Measurements from ENCODE around the gene PAM16.

Gene PAM16

DNA sequence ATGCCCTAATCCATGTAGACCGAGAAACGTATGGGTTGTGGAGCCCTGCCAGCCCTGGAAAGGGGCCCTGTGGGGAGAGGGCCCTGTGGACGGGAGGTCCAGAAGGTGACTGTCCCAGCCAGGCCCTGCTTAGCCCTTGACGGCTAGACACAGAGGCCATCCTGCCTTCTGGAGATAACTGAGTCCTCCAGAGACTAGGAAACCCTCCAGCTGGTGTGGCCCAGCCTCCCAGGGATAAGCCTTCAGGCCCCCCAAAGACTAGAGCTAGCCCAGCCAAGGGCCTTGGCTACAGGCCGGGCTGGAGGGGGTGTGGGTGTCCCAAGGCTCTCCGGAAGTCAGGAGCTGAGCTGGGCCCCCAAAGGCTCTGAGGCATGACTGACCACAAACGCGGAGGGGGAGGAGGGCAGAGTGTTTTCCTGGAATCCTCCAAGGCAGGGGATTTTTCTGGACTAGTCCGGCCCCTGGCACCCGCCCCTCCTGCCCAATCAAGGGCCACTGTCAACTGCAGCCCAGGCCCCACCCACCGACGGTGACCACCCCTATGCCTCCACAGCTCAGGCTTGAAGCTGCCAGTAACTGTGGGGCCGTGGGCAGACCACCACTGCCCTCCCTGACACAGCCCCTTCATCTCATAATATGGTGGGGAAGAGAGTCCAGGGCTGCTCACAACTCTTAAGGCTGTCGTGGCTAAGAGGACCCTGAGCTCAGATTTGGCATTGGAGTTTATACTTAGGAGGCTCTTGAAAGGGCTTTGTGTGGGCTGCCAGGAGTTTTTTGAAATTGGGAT lies 19.6 kb upstream of the PAM16 start:
- DNase-seq, result no peak

DNA sequence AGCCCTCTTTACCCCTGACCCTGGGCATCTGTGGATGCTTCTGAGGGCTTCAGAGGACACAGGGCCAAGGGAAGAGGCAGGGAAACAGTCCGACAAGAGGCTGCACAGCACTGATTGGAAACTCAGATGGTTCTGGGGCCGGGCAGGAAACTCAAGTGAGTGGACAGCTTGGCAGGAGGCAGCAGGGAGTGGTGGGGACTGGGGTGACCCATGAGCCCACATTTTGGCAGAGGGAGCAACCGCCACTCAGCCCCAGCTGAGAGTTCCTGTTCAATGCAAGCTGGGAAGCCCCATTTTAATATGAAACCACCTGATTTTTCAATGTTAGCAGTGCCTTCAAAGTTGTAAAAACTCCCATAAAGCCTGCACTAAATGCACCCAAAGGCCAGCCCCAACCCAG lies 19.0 kb upstream of the PAM16 start:
- DNase-seq, result no peak

DNA sequence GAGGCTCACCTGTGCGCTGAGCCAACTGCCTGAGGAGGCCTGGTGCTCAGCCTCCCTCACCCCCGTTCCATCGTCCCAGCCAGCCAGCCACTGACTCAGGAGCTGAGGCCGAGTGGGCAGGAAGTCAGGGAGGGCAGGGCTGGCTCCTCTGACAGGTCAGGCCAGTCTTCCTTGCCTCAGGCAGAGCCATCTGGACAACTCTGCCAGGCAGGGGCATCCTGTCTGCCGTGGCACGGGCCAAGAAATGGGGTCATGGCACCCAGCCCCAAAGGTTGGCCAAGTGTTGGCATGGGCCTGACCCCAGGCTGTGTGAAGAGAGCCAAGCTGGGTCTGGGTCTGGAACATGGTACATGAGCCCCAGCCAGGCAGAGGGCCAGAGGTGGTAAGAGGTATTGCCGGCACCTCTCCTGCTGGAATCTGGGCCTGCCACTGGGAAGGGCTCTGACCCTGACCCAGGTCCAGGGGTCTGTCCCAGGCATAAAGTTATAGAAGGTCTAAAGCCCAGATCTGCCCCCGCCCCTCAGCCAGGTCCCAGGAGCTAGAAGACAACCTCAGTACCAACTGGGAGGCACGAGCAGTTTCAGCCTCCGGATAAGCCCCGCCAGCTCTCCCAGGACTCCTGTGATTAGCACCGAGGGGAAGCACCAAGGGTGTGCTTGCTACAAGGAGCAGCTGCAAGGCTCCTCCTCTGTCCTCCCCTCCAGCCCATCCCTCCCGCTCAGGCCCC lies 18.0 kb upstream of the PAM16 start:
- DNase-seq, result no peak

DNA sequence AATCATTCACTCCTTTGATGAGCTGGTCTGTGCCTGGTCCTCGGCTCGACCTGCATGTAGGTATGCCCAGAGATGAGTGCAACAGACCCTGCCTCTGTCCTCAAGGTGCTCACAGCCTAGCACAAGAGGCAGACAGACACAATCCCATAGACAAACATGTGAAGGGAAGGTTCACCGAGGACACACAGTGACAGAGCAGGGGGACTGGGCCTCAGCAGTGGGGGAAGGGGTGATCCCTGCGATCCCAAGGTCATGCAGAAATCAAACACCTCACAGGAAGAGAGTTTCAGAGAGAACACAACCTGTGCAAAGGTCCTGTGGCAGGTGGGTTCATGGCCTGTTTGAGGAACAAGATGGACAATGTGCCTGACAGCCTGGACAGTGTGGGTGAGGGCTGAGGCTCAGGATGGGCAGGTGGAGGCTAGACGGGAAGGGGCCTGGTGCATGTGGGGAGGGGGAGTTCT lies 16.3 kb upstream of the PAM16 start:
- no peak for DNase-seq

DNA sequence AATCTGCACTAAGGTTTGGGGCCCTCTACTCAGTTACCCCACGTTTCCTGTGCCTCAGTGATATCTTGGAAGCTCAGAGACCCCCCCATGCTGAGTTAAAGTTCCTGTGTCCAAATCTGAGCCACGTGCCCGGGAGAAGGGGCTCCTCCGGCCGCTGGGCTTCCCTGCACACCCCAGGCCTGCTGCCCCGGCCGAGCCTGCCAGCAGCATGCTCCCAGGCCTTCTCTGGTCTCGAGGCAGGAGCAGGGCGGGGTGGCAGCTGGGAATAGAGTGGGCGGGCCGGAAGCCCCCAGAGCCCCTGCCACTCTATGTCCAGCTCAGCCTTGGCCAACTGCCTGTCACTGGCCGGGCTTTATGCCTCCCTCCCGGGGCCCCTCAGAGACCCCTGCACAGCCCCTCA lies 14.9 kb upstream of the PAM16 start:
- no peak for DNase-seq

DNA sequence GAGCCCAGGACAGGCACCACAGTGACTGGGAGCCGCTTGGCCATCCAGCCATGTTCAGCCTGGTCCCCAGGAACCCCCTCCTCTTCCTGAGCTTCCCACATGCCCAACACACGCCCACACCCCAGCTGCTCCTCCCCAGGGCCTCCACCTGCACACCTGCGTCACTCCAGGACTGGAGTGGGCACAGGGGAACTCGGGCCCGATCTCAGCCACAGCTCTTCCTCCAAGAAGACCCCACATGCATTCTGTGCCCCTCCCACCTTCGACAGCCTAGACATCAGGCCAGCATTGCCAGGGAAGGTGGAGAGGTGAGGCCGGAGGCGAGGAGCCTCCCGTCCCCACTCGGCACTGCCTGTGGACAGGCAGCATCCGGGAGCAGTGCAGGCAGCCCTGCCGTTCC lies 14.5 kb upstream of the PAM16 start:
- DNase-seq, result no peak

DNA sequence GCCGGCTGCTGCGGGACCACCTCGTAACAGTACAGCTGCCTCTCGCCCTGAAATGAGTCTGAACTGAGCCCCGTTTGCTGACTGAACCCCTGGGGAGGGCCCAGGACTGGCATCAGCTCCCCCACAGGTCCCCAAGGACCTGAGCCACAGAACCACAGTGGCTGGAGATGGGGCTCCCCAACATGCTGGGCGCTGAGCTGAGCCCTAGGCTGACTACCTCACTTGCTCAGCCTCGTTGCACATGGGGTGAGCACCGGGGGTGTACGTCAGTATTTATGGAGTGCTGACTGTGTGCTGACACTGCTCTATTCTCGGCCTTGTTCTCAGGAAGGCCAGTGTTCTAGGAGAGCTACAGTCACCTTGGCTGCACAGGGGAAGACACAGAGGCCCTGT lies 13.9 kb upstream of the PAM16 start:
- no peak for DNase-seq

DNA sequence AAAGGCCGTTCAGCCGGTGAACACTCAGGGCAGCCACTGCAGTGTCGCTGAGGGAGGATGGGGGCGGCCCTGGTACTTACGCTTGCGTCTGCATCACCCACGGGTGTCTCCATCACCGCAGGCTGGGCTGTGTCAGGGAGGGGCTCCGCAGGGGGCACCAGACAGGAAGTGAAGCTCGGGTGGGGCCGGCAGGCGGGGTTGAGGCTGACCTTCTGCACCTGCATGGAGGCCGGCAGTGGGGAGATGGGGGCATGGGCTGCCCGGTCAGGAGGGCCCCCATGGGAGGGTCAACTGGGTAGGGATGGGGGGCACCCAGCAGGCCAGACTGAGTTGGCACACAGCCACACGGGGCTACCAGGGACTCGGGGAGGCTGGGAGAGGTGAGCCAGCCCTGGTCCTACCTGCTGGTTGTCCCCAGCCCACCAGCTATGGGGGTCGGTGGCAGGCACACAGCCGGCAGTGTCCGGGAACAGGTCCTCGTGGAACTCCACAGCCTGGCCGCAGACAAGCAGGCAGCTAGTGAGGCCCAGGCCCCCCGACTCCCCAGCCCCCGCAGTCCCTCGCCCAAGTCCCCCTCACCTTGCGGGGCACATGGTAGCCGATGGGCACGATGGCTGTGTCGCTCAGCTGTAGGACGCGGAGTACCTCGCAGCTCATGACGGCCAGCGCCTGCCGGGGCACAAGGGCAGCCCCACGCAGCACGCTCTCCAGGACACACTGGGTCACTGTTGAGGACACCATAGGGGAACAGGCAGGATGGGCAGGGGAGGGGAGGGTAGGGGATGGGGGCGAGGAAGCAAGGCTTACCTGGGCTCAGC lies 13.3 kb upstream of the PAM16 start:
- no peak for DNase-seq

DNA sequence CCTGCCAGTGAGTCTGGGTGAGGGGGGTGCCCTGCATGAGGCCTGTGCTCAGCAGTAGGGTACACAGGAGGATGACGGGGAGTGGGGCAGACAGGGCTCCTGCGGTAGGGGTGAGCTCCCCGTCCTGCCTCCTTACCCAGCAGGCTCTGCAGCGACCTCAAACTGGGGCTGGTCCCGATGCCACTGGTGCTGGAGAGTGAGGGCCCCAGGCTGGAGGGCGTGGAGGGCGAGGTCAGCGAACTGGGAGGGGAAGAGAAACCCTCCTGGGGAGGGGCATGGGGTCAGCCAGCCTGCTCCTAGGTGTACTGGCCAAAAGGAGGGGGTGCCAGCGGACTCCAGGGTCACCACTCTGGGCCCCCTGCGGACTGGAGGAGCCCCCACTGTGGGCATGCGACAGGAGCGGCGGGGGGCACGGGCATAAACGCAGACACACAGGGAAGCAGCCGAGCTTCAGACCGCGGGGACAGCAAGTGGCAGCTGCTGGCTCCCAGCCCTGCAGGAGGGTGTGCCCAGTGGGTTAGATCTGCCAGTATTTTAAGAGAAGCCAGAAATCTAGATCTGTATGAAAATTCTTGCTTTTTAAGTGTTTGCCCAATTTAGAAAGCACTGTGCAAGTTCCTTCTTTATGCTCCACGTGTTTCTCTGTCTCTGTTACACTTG lies 11.5 kb upstream of the PAM16 start:
- no peak for DNase-seq

DNA sequence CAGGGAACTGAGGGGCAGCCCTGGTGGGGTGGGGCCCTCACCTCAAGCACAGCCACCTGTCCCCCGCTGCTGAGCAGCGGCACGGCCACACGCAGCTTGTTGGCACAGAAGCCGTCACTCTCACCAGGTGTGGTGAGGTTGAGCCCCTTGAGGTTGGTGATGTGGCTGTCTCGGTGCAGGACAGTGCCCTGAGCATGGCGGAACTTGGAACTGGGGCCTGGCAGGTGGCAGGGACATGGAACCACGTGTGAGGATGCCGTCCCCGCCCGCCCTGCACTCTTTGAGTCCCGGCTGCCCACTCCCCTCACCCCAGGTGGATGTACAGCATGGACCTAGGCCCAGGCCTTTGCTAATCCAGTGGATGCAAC lies 10.8 kb upstream of the PAM16 start:
- no peak for DNase-seq

DNA sequence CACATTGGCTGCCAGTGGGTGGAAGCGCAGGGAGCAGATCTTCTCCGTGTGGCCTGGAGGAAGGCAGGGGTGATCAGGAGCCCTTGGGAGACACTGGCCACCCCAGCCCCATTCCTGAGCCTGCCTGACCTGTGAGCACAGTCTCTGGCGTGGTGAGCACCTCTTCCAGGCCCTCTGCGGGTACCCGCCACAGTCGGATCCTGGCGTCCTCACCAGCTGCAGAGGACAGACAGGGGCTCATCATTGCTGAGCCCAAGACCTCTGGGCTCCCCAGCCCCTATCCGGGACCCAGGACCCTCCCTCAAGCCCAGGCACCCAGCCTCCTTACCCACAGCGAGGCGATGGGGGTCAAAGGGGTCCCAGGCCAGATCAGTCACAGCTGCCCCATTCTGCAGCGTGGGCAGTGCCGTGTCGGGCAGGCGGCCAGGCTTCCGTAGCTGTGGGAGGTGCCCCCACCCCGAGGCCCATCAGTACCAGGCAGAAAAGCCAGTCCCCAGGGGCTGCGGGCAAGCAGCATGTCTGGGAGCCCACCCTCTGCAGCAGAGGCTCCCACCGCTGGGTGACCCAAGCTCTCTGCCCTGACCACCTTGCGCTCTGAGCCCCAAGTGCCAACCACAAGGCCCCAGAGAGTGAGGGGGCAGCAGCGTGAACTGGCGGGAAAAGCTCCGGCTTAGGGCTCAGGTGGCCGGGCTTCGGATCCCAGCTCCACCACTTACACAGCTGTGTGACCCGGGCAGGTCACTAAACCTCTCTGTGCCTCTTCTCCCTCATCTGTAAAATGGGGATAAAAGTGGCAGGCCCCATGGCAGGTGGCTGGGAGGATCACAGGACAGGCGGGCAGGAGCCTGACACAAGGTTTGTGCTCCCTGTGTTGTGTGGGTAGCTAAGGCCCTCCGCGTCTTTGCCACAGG lies 10.2 kb upstream of the PAM16 start:
- no peak for DNase-seq

DNA sequence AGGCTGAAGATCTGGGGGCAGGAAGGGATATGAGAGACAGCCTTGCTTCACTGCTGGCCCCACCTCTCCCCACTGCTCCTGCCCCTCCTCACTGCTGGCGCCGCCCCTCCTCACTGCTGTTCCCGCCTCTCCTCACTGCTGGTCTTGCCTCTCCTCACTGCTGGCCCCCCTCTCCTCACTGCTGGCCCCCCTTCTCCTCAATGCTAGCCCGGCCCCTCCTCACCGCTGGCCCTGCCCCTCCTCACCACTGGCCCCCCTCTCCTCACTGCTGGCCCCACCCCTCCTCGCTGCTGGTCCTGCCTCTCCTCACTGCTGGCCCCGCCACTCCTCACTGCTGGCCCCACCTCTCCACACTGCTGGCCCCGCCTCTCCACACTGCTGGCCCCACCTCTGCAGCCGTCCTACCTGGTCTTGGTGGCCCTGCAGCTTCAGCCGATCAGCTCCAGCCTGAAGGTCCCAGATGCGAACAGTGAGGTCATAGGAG lies 9.5 kb upstream of the PAM16 start:
- peak; percentile 3 for DNase-seq

DNA sequence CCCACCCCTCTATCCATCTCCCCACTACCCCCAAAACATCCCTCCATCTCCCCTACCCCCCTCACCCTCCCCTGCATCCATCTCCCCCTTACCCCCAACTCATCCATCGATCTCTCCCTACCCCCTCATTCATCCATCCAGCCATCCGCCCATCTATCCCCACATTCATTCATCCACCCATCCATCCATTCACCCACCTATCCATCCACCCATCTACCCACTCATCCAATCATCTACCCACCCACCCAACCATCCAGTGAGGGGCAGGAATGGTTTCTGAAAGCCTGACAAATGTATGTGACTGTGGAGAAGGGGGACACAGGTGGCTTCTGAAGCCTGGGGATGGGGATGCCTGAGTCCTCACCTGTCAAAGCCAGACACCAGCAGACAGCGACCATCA lies 8.8 kb upstream of the PAM16 start:
- DNase-seq, result no peak

DNA sequence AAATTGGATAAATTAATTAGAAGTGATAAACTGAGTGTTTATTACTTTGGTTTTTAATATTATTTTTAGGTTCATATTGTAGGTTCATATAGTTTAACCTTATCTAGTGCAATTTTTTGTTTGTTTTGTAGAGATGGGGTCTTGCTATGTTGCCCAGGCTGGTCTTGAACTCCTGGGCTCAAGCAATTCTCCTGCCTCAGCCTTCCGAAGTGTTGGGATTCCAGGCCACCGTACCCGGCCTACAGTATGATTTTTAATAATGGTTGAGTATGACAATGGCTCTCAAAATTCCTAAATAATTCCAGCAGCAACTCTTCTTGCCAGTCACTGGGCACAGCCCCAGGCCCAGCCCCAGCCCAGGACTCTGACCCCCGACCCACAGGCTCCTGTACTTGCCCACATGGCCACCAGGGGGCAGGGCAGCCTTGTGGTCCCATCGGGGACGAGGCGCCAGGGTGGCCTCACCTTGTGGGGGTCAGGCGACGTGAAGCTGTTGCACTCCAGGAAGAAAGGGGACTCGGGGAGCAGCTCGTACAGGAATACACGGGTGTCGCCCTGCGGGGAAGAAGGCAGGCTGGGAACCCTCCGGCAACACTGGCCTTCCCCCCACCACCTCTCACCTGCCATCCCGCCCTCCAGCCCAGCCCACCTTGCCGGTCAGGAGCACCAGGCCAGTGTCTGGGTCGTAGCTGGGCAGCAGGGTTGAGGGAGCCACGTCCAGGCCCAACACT lies 7.9 kb upstream of the PAM16 start:
- peak; percentile 3 for DNase-seq

DNA sequence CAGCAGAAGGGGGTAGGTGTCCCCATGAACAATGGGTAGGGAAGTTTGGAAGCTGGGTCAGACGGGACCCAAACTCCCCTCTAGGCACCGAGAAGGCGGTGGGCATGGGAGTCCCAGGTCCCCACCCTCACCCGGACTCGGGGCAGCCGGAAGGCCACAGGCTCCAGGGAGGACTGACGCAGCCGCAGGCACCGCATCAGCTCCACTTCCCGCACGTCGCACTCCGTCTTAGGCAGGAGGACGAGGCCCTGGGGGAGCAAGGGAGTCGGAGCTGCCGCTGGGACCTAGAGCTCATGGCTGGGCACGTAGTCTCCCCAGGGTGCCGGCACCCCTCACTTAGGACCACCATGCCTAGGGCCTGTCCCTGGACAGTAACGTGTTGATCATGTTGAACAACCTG lies 7.1 kb upstream of the PAM16 start:
- no peak for DNase-seq

DNA sequence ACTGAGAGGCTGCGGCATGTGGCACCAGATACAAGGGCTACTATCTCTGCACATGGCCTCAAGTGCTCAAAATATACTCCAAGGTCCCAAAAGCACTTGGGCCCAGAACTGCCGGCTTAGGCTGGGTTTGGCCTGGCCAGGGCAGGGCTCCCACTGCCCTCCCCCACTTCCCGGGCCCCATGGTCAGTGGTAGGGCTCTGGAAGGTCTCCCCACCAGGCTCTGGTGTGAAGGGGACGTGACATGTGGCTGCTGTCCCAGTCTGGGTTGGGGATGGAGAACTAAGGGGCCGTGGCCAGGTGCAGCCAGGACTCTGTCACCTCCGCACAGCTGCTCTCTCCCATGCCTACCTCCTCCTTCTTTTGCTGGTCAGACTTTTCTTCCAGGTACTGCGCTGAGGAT lies 5.7 kb upstream of the PAM16 start:
- no peak for DNase-seq

DNA sequence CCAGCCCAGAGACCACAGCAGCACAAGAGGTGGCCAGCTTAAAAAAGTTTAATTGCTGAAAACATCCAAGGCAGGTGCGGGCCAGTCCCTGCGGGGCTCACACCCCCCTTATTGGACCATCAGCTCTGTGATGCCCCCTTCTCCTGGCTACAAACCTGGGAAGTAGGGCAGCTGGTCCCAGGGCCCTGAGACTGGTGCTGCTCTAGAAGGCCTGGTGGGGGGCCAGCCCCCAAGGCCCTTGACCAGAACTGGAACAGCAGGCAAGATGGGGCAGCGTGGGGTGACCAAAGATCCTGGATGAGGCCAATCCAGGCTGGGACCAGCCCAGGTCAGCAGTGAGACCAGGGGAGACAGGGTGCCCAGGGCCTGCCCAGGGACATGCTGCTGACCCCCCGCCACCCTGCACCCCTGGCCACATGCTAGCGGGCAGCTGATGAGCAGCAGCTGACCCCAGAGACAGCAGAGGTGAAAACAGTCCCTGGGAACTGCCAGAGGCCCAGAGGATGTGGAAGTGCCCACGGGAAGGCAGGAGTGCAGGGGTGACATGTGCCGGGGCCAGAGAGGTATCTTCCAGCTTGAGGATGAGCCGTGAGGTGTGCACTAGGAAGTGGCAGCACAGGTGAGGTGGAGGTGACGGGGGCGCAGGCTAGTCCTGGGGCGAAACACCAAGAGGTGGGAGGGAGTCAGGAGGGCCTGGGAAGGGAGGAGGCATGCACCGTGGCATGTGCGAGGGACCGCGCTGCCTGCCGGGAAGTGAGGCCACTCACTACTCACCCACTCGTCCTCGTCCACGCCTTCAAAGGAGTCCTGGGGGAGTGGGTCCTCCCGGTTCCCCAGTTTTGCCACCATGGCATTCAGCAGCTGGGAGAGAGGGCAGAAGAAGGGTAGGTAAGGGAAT lies 3.6 kb upstream of the PAM16 start:
- DNase-seq, result no peak

DNA sequence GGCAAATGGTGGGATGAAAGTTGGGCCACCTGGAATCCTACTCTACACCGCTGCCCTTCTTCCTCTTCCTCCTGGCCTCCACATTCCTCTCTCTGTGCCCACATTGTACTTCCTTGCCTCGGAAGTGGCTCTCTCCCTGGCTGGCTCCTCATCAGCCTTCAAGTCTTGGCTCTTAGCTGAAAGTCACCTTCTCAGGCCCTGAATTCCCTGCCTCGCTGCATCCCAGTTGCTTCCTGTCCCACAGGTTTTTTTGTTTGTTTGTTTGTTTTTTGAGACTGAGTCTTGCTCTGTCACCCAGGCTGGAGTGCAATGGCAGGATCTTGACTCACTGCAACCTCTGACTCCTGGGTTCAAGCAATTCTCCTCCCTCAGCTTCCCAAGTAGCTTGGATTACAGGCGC lies 2.6 kb upstream of the PAM16 start:
- DNase-seq, result no peak

DNA sequence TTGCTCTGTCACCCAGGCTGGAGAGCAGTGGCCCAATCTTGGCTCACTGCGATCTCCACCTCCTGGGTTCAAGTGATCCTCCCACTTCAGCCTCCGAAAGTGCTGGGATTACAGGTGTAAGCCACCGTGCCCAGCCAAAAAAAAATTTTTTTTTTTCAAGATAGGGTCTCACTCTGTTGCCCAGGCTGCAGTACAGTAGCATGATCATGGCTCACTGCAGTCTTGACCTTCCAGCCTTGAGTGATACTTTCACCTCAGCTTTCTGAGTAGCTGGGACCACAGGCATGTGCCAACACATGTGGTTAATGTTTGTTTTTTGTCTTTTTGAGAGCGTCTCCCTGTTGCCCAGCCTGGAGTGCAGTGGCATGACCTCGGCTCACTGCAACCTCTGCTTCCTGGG lies 1.7 kb upstream of the PAM16 start:
- DNase-seq, result no peak

DNA sequence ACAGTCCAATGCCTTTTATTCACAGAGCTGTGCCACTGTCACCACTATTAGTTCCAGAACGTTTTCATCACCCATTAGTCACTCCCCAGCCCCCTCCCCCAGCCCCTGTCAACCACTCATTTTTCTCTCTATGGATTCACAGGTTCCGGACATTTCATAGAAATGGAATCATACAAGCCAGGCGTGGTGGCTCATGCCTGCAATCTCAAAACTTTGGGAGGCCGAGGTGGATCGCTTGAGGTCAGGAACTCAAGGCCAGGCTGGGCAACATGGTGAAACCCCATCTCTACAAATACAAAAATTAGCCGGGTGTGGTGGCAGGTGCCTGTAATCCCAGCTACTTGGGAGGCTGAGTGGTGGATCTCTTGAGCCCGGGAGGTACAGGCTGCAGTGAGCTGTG lies 759 bp upstream of the PAM16 start:
- no peak for DNase-seq

Measured in NCI-H510A treated with DMSO at 0.1 percent for 48 hours (cell line).